HG03457 (cell line): Measurements from ENCODE around the gene PLAGL2.
"Not testable (repeated sequence)": the region's sequence is repeated elsewhere in the genome, so short reads cannot be mapped to it uniquely, and the experiment has no call there.

Experiments
- ATAC-seq: cut with Tn5 transposase; IDR thresholded peaks from one replicate; pipeline ENCODE4 v1.9.1; 2021; ENCODE audit warnings: moderate number of reproducible peaks; ENCODE audit not compliant: unreplicated experiment

Gene PLAGL2

GRCh38 chr20:32183947-32184635, 23.5 kb downstream of the PLAGL2 start:
- no peak for ATAC-seq

GRCh38 chr20:32181606-32182005, 25.9 kb downstream of the PLAGL2 start:
- ATAC-seq = no peak

GRCh38 chr20:32179934-32180333, 27.6 kb downstream of the PLAGL2 start:
- no peak for ATAC-seq

- ATAC-seq = no peak
Measured at GRCh38 chr20:32179515-32179914, 28.0 kb downstream of the PLAGL2 start.

GRCh38 chr20:32177696-32178095, 29.8 kb downstream of the PLAGL2 start:
- ATAC-seq = not testable (repeated sequence)

GRCh38 chr20:32168184-32168910, 39.2 kb downstream of the PLAGL2 start:
- no peak for ATAC-seq

GRCh38 chr20:32167552-32167951, 40.0 kb downstream of the PLAGL2 start:
- no peak for ATAC-seq

- ATAC-seq = no peak
Measured at GRCh38 chr20:32165836-32166545, 41.6 kb downstream of the PLAGL2 start.

GRCh38 chr20:32164984-32165735, 42.4 kb downstream of the PLAGL2 start:
- ATAC-seq = no peak

GRCh38 chr20:32163951-32164350, 43.6 kb downstream of the PLAGL2 start:
- ATAC-seq = no peak

- ATAC-seq = no peak
Measured at GRCh38 chr20:32162351-32162750, 45.2 kb downstream of the PLAGL2 start.

GRCh38 chr20:32160341-32160740, 47.2 kb downstream of the PLAGL2 start:
- no peak for ATAC-seq

GRCh38 chr20:32159766-32160221, 47.7 kb downstream of the PLAGL2 start:
- ATAC-seq = no peak

- no peak for ATAC-seq
Measured at GRCh38 chr20:32158943-32159660, 48.4 kb downstream of the PLAGL2 start.

- ATAC-seq = no peak
Measured at GRCh38 chr20:32158351-32158750, 49.2 kb downstream of the PLAGL2 start.

GRCh38 chr20:32157611-32158010, 49.9 kb downstream of the PLAGL2 start:
- ATAC-seq = no peak

- ATAC-seq = no peak
Measured at GRCh38 chr20:32155017-32155981, 52.2 kb downstream of the PLAGL2 start.

- ATAC-seq = no peak
Measured at GRCh38 chr20:32153771-32154170, 53.8 kb downstream of the PLAGL2 start.

GRCh38 chr20:32153156-32153665, 54.3 kb downstream of the PLAGL2 start:
- no peak for ATAC-seq
